Sciatic nerve (tissue), 1 donor: Measurements from ENCODE around the gene SERPINB3. TPM values are rescaled to one million over a fixed set of nuclear protein-coding genes. Genes with fewer than 3 reads are reported as not detected.

Experiments used
- total RNA-seq: library from RNA; stranded (reverse); fragmentation: NEBNext Ultra II Directional; extraction: Animal tissue kit (Norgen Biotek cat#: 25700); gene quantifications from one replicate; pipeline ENCODE4 v1.2.1, GENCODE V29; 2021
- donor health status: DM: no; HTN: no; CAD: no.

The SERPINB3 gene
- total RNA-seq, 1 donor from 2014 or later, result not detected

Other genes with a start within 250 kb of the SERPINB3 start
- 60.4 TPM for gene VPS4B, start 239.4 kb downstream of the SERPINB3 start, total RNA-seq
- gene SERPINB5, start 184.9 kb downstream of the SERPINB3 start, total RNA-seq, result not detected
- not detected for gene SERPINB12, start 119.5 kb downstream of the SERPINB3 start, total RNA-seq
- not detected for gene SERPINB13, start 74.5 kb downstream of the SERPINB3 start, total RNA-seq
- not detected for gene SERPINB4, start 17.6 kb downstream of the SERPINB3 start, total RNA-seq
- not detected for gene SERPINB11, start 41.1 kb upstream of the SERPINB3 start, total RNA-seq
- 0.53 TPM for gene SERPINB7, start 113.5 kb upstream of the SERPINB3 start, total RNA-seq
- 2.6 TPM for gene SERPINB2, start 225.8 kb upstream of the SERPINB3 start, total RNA-seq
- not detected for gene SERPINB10, start 246.1 kb upstream of the SERPINB3 start, total RNA-seq